Osteoblast (primary cell): ENCODE measurements around the gene HOXC9. TPM values are rescaled to one million over a fixed set of nuclear protein-coding genes. Genes with fewer than 3 reads are reported as not detected.
A peak's percentile ranks its signal among the peaks of the same experiment; 100 is the strongest.

Source experiments
- DNase-seq: peaks from one replicate; pipeline ENCODE4 v3.0.0; 2011; ENCODE audit warnings: low spot score, mixed read lengths; ENCODE audit not compliant: insufficient read length; ENCODE audit errors: missing footprints
- H2AFZ ChIP-seq: 2 replicates; pipeline ENCODE4 v1.6.0; 2011; ENCODE audit warnings: mild to moderate bottlenecking, low read length
- H3K27ac ChIP-seq: 2 replicates; pipeline ENCODE4 v1.5.1; 2011; ENCODE audit warnings: mild to moderate bottlenecking, low read depth, low read length, moderate library complexity
- H3K27me3 ChIP-seq: 2 replicates; pipeline ENCODE4 v1.6.0; 2012; ENCODE audit warnings: mild to moderate bottlenecking, control low read depth, inconsistent platforms, low read length, moderate library complexity; ENCODE audit not compliant: insufficient read depth
- H3K36me3 ChIP-seq: 2 replicates; pipeline ENCODE4 v1.5.1; 2011; ENCODE audit warnings: mild to moderate bottlenecking, low read length, control low read depth, moderate library complexity; ENCODE audit not compliant: insufficient read depth
- H3K4me1 ChIP-seq: 2 replicates; pipeline ENCODE4 v1.5.1; 2011; ENCODE audit warnings: mild to moderate bottlenecking, low read length, control low read depth, moderate library complexity; ENCODE audit not compliant: insufficient read depth
- H3K4me2 ChIP-seq: 2 replicates; pipeline ENCODE4 v1.6.0; 2011; ENCODE audit warnings: mild to moderate bottlenecking, low read length; ENCODE audit not compliant: insufficient read depth
- H3K4me3 ChIP-seq: fragments of 200-600 bp; sonication (generic); 3 replicates; pipeline ENCODE4 v1.5.1; 2012; ENCODE audit warnings: mild to moderate bottlenecking, low read length, inconsistent platforms; ENCODE audit not compliant: insufficient read depth
- H3K79me2 ChIP-seq: 2 replicates; pipeline ENCODE4 v1.6.0; 2012; ENCODE audit warnings: mild to moderate bottlenecking, low read length, control low read depth, inconsistent platforms; ENCODE audit not compliant: insufficient read depth
- H3K9me3 ChIP-seq: 2 replicates; pipeline ENCODE4 v1.5.1; 2011; ENCODE audit warnings: low read depth, low read length, control low read depth
- H4K20me1 ChIP-seq: 2 replicates; pipeline ENCODE4 v1.6.0; 2012; ENCODE audit warnings: mild to moderate bottlenecking, low read length, control low read depth; ENCODE audit not compliant: insufficient read depth
- CTCF ChIP-seq: IDR thresholded peaks from 2 replicates; pipeline ENCODE4 v1.5.1; 2011; ENCODE audit warnings: mild to moderate bottlenecking, low read depth, low read length, moderate library complexity; ENCODE audit errors: extremely low read depth
- total RNA-seq: library from RNA; depleted of rRNA; stranded (reverse); fragments of >200 nt; gene quantifications from 2 replicates; pipeline ENCODE4 v1.2.3, GENCODE V29; 2012

HOXC9 gene
- total RNA-seq, 1 donor, result 11.6 TPM

GRCh38 chr12:54038284-54038870 is 38.4 kb downstream of the HOXC9 start:
- H2AFZ ChIP-seq, result no peak overlapping the region
- no peaks in the 10 kb centered on the region for H3K9me3 ChIP-seq
- peaks cover 29% of the 10 kb centered on the region for H3K4me1 ChIP-seq
- DNase-seq, result no peak
- TF ChIP-seq CTCF, result no peak
- no peak overlapping the region for H3K4me3 ChIP-seq
- peaks cover 62% of the 10 kb centered on the region for H4K20me1 ChIP-seq
- peaks cover 39% of the 10 kb centered on the region for H3K79me2 ChIP-seq
- no peak overlapping the region for H3K4me2 ChIP-seq
- H3K27ac ChIP-seq, result no peak overlapping the region
- no peaks in the 10 kb centered on the region for H3K27me3 ChIP-seq
- no peaks in the 10 kb centered on the region for H3K36me3 ChIP-seq

- no peaks in the 10 kb centered on the region for H3K27me3 ChIP-seq
- H3K4me1 ChIP-seq, result peaks cover 30% of the 10 kb centered on the region
- H3K36me3 ChIP-seq, result no peaks in the 10 kb centered on the region
- no peaks in the 10 kb centered on the region for H3K9me3 ChIP-seq
- peaks cover 62% of the 10 kb centered on the region for H4K20me1 ChIP-seq
- H3K4me3 ChIP-seq, result peak overlapping the region; percentile 9
- no peak overlapping the region for H3K27ac ChIP-seq
- TF ChIP-seq CTCF, result no peak
- no peak overlapping the region for H2AFZ ChIP-seq
- H3K4me2 ChIP-seq, result peak overlapping the region; percentile 58
- no peak for DNase-seq
- peaks cover 41% of the 10 kb centered on the region for H3K79me2 ChIP-seq
Observed at GRCh38 chr12:54038871-54039414, 39.0 kb downstream of the HOXC9 start.

- Histone ChIP-seq H3K36me3 (no peaks in the 10 kb centered on the region), H3K27ac (no peak overlapping the region), H2AFZ (no peak overlapping the region), H3K79me2 (peaks cover 39% of the 10 kb centered on the region), H3K27me3 (no peaks in the 10 kb centered on the region), H4K20me1 (peaks cover 66% of the 10 kb centered on the region), H3K4me2 (peak overlapping the region; percentile 58), H3K4me3 (peak overlapping the region; percentile 9), H3K4me1 (peaks cover 30% of the 10 kb centered on the region), H3K9me3 (no peaks in the 10 kb centered on the region)
- TF ChIP-seq CTCF, result no peak
- DNase-seq, result peak; percentile 87
Observed at GRCh38 chr12:54039417-54040147, 39.6 kb downstream of the HOXC9 start.

- Histone ChIP-seq H3K27ac (no peak overlapping the region), H3K9me3 (no peaks in the 10 kb centered on the region), H4K20me1 (peaks cover 72% of the 10 kb centered on the region), H3K4me3 (no peak overlapping the region), H3K79me2 (peaks cover 35% of the 10 kb centered on the region), H3K36me3 (no peaks in the 10 kb centered on the region), H3K4me1 (peaks cover 30% of the 10 kb centered on the region), H2AFZ (no peak overlapping the region), H3K27me3 (no peaks in the 10 kb centered on the region), H3K4me2 (peak overlapping the region; percentile 58)
- peak; percentile 91 for DNase-seq
- no peak for TF ChIP-seq CTCF
Observed at GRCh38 chr12:54040148-54040494, 40.2 kb downstream of the HOXC9 start.
